Measurements from ENCODE around the gene DAG1.

DAG1 gene

GRCh38 chr3:49512781-49513355, 42.8 kb downstream of the DAG1 start:
- in situ Hi-C loops (cut with HindIII; ENCODE audit: low sequenced_read_pairs) = no loop called here

GRCh38 chr3:49513494-49514124, 43.5 kb downstream of the DAG1 start:
- in situ Hi-C loops (cut with HindIII; ENCODE audit: low sequenced_read_pairs) = no loop called here

- in situ Hi-C loops (cut with HindIII; ENCODE audit: low sequenced_read_pairs) = no loop called here
Observed at GRCh38 chr3:49518016-49518415, 47.9 kb downstream of the DAG1 start.

GRCh38 chr3:49518441-49518840, 48.4 kb downstream of the DAG1 start:
- in situ Hi-C loops (cut with HindIII; ENCODE audit: low sequenced_read_pairs) = no loop called here

DNA sequence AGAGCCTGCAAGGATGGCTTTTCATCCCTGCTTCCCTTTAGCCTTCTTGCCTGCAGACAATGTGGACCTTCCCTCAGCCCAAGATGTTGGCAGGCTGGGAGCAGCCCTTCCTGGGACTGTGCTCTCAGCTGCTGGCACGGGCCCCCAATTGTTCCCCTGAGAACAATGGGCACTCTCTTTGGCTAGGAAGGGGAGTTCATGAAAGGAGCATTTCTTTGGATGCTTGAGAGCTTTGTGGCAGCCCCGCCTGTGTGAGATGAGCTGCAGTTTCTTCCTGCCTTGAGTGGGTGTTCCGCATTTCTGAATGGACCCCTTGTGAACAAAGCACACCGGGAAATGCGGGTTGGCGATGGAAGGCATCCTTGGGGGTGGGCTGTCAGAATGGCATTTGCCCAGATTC, 49.2 kb downstream of the DAG1 start:
- in situ Hi-C loops (cut with HindIII; ENCODE audit: low sequenced_read_pairs) = no loop called here

GRCh38 chr3:49519916-49520385, 49.9 kb downstream of the DAG1 start:
- in situ Hi-C loops (cut with HindIII; ENCODE audit: low sequenced_read_pairs) = no loop called here

DNA sequence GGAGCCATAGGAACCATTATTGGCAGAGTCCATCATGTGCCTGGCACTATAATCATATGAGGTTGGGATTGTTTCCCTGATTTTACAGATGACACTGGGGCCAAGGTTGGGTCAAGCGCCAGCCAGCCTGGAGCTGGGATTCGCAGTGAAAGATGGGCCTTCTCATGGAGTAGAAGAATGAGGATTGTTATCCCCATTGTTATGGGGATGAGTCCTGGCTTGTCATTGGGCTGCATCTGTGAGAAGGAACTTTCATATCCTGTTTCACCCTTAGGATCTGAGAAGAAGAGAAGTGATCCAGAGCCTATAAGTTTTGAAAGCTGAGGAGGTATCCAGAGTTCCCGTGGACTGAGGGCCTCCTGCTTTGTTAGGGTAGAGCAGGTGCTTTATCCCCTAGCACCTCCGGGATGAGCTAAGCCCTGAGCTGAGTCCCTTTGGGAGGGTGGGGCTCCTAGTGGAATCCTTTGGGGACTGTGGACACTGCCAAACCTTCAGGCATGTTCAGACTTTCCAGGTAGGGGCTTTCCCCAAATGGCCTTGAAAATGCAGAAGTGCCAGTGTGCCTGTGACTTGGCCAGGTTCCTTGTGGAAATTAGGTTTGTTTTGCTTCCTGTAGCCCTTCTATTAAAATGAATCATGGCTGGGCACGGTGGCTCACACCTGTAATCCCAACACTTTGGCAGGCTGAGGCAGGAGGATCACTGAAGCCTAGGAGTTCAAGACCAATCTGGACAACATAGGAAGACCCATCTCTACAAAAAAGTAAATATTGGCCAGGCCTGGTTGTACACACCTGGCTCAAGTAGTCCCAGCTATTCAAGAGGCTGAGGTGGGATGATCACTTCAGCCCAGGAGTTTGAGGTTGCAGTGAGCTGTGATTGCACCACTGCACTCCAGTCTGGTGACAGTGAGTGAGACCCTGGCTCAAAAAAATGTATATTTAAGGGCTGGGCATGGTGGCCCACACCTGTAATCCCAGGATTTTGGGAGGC, 54.0 kb downstream of the DAG1 start:
- in situ Hi-C loops (cut with HindIII; ENCODE audit: low sequenced_read_pairs) = no loop called here

DNA sequence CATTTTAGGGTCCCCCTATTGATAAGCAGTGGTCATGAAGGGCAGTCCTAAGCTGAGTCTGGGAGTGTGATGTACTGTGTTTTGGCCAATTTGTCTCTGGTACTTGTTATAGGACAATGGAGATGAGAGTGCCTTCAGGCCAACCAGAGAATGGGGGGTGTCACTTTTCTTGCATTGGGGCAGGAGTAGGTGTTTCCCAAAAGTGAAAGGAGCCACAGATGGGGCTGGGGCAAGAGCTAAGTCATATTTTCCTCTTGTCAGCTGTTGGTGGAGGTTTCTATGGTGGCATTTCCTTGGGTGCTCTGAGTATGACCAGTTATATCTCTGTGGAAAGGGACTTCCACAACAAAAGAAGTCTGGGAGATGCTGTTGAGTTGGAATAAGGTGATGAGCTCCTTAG, 59.5 kb downstream of the DAG1 start:
- in situ Hi-C loops (cut with HindIII; ENCODE audit: low sequenced_read_pairs) = no loop called here

DNA sequence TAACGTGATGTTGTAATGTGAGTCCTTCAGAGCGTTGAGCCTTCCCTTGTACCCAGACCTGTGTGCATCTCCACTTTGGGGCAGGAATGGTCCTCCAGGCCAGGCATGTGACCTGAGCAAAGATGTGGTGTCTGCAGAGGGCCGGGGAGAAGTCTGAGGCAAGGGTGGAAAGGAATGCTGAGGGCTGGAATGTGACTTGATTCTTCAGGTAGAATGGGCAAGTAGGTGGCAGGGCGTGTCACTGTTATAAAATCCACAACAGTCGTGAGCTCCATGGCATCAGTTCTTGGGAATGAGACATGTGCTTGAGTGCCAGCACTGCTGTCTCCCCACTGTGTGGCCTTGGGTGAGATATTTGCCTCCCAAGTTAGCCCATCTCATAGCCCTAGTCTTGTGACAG, 60.2 kb downstream of the DAG1 start:
- in situ Hi-C loops (cut with HindIII; ENCODE audit: low sequenced_read_pairs) = no loop called here

DNA sequence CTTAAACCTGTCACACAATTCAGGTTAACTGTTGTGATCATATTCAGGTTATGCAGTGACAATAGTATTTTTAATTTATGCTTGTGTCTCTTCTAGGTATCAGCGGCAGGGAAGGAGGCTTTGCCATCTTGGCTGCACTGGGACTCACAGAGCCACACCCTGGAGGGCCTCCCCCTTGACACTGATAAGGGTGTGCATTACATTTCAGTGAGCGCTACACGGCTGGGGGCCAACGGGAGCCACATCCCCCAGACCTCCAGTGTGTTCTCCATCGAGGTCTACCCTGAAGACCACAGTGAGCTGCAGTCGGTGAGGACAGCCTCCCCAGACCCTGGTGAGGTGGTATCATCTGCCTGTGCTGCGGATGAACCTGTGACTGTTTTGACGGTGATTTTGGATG, 60.6 kb downstream of the DAG1 start:
- in situ Hi-C loops (cut with HindIII; ENCODE audit: low sequenced_read_pairs) = no loop called here

DNA sequence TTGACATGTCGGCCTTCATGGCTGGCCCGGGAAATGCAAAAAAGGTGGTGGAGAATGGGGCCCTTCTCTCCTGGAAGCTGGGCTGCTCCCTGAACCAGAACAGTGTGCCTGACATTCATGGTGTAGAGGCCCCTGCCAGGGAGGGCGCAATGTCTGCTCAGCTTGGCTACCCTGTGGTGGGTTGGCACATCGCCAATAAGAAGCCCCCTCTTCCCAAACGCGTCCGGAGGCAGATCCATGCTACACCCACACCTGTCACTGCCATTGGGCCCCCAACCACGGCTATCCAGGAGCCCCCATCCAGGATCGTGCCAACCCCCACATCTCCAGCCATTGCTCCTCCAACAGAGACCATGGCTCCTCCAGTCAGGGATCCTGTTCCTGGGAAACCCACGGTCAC, 61.2 kb downstream of the DAG1 start:
- in situ Hi-C loops (cut with HindIII; ENCODE audit: low sequenced_read_pairs) = no loop called here

- in situ Hi-C loops (cut with HindIII; ENCODE audit: low sequenced_read_pairs) = no loop called here
Observed at GRCh38 chr3:49531715-49532114, 61.6 kb downstream of the DAG1 start.

GRCh38 chr3:49533031-49533430, 63.0 kb downstream of the DAG1 start:
- in situ Hi-C loops (cut with HindIII; ENCODE audit: low sequenced_read_pairs) = no loop called here

- in situ Hi-C loops (cut with HindIII; ENCODE audit: low sequenced_read_pairs) = no loop called here
Observed at GRCh38 chr3:49533786-49534519, 63.9 kb downstream of the DAG1 start.

DNA sequence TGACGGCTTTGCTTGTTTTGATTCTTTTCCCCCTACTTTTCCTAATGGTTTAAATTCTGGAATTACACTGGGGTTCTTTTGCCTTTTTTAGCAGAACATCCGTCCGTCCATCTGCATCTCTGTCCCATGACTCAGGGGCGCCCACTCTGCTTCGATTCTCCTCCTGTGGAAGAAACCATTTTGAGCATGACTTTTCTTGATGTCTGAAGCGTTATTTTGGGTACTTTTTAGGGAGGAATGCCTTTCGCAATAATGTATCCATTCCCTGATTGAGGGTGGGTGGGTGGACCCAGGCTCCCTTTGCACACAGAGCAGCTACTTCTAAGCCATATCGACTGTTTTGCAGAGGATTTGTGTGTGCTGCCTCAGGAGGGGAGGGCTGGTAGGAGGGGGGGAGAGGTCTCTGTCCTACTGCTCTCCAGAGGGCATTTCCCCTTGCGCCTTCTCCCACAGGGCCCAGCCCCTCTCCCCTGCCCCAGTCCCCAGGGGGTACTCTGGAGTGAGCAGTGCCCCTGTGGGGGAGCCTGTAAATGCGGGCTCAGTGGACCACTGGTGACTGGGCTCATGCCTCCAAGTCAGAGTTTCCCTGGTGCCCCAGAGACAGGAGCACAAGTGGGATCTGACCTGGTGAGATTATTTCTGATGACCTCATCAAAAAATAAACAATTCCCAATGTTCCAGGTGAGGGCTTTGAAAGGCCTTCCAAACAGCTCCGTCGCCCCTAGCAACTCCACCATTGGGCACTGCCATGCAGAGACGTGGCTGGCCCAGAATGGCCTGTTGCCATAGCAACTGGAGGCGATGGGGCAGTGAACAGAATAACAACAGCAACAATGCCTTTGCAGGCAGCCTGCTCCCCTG, 64.7 kb downstream of the DAG1 start:
- in situ Hi-C loops (cut with HindIII; ENCODE audit: low sequenced_read_pairs) = no loop called here

DNA sequence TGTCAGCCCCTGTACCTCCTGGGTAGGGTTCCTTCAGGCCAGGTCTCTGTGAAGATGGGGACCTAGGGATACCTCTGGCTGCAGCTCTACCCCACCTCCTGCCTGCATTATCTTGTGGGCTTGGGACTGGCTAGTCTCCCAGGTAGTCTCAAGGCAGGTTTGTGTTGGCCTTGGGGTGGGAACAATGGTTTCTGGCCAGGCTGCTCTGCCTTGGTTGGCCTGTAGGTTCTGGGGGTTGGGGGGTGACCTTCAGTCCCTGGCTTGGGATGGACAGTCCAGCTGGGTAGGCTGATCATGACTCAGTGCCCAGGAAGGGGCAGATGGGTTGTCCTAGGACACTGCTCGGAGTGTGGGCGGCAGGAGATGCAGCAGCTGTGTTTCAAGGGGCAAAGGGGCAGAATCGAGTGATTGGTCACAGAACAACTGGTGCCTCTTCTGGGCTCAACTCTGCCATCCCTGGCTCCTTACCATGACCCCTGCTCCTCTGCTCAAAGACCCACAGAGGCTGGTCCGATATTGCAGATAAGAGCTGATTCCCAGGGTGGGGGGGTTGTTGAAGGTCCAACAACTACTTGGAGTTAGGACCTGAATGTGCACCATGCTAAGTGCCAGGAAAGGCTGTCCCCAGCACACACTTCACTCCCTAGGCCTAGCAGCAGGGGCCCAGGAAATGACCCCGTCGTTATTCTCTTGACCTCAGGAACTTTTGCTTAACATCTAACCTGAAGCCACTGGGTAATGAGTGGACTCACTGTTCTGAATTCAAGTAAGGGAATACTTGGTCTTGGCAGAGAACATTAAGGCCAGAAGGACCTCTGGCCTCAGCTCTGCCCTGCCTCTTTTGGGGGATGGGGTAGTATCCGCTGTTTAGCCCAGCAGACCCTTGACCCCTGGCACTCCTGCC, 66.2 kb downstream of the DAG1 start:
- in situ Hi-C loops (cut with HindIII; ENCODE audit: low sequenced_read_pairs) = no loop called here

DNA sequence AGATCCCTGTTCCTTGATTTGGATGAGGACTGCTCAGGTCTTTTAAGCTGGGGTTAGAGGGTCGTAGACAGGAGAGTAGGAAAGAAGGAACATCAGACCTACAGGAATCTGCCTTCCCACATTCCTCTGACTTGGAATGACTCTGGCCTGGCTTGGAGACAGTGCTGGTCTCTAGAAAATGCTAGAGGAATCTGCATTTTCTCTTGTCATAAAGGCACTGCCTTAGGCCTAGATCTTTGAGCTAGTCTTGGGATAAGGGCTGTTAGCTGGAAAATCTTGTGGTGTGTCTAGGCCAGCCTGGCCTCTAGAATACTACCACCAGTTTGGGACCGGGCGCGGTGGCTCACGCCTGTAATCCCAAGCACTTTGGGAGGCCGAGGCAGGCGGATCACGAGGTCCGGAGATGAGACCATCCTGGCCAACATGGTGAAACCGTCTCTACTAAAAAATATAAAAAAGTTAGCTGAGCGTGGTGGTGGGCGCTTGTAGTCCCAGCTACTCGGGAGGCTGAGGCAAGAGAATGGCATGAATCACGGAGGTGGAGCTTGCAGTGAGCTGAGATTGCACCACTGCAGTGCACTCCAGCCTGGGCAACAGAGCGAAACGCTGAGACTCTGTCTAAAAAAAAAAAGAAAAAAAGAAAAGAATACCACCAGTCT, 66.9 kb downstream of the DAG1 start:
- in situ Hi-C loops (cut with HindIII; ENCODE audit: low sequenced_read_pairs) = no loop called here

GRCh38 chr3:49539659-49540560, 69.8 kb downstream of the DAG1 start:
- in situ Hi-C loops (cut with HindIII; ENCODE audit: low sequenced_read_pairs) = no loop called here
